GM04504 (cell line): ENCODE results near the gene PCBP2.
A peak's percentile ranks its signal among the peaks of the same experiment; 100 is the strongest.
"Not testable (repeated sequence)": the region's sequence is repeated elsewhere in the genome, so short reads cannot be mapped to it uniquely, and the experiment has no call there.

ENCODE experiments used
- DNase-seq: peaks from one replicate; pipeline ENCODE4 v3.0.0-alpha.2; 2012; ENCODE audit warnings: low read depth

Gene PCBP2

DNA sequence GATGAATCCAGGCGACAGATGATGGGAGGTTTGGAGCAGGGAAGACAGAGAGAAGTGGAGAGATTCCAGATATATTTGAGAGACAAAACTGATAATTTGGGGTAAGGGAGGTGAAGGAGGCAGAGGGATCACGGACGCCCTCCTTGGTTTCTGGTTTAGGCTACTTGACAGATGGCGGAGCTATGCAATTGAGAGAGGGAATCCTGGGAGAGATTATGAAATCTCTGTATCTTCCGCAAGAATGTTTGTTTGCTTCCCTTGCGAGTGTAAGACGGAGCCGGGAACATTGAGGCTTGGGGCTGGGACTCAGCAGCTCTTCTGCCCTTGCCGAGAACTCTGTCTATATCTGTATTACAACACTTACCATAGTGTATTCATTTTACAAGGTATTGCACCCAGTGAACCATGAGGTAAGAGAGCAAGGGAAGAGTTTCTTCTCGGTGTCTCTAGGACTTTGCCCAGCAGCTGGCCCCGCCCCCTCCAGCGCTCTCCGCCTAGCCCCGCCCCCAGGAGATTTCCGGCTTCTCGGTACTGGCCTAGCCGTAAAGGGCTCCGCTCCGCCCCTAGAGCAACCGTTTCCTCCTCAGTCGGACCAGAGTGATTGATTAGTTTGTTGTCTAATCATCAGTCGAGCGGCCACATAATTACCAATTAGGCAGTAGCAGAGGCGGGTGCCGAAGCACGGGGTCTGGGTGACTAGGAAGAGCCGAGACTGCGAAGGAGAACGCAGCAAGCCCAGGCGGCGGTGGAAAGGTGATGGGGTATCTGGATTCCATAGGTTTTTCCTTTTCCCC is 10.7 kb upstream of the PCBP2 start, which contains the start of gene PRR13:
Gene PRR13 (plus strand): TSS at position 695 of the 794 bp plus-strand sequence. CDS start 981 bp downstream, outside the sequence.
- DNase-seq, result peak; percentile 100

GRCh38 chr12:53443955-53444354 is 7.9 kb upstream of the PCBP2 start:
- DNase-seq, result no peak

GRCh38 chr12:53444593-53445325 is 7.1 kb upstream of the PCBP2 start:
- DNase-seq, result not testable (repeated sequence)

DNA sequence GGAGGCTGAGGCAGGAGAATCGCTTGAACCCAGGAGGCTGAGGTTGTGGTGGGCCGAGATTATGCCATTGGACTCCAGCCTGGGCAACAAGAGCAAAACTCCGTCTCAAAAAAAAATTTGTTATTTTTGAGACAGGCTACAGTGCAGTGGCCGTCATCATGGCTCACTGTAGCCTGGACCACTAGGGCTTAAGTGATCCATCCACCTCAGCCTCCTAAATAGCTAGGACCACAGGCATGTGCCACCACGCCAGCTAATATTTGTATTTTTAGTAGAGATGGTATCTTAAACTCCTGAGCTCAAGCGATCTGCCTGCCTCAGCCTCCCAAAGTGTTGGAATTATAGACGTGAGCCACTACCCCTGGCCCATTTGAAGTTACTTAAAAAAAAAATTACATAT is 966 bp upstream of the PCBP2 start:
- no peak for DNase-seq

- DNase-seq, result peak; percentile 69
Observed at GRCh38 chr12:53452159-53453077, 516 bp downstream of the PCBP2 start.

DNA sequence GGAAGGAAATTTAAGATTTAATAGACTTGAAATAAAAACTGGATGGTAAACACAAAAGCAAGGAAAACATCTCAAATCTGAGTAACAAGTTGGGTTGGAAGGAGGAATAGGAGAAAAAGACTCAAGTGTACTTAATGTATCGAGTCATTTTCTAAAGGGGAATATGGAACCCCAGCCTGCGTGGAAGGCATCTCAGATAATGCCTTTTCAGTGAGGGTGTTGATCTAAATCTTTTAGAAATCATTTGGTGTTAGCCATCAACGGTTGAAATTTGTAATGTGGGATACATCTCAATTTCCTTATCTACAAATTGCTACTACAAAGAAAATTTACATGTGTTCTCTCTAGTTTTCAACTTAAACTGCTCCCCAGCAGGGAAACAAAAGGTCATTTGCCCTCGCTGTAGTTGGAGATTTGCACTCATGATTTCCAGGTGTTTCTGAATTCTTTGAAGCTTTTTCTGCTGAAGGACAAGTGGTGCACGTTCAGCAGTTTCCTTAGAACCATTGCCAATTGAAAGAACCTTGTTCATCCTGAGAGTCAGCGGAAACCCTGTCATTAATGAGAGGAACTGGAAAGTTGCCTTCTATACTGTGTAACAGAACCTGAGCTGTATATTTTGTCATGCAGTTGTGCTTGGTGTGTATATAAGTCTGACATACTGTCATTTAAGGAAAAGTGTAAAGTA is 2.2 kb downstream of the PCBP2 start:
- DNase-seq, result no peak

DNA sequence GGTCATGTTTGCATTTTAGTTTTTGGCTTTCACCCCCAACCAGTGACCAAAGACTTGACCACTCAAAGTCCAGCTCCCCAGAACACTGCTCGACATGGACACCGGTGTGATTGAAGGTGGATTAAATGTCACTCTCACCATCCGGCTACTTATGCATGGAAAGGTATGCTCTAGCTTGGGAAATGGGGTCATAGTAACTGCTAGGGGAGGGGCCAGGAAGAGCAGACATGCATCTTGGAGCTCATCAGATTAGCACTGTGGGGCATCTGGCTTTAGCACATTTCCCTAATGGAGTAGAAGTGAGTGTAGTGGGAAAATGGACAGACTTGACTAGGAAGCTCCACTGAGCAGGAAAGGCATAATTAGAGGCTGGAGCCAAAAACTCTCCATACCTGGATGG is 2.8 kb downstream of the PCBP2 start:
- no peak for DNase-seq

- DNase-seq, result no peak
Observed at GRCh38 chr12:53456654-53457366, 4.9 kb downstream of the PCBP2 start.

GRCh38 chr12:53459097-53459496 is 7.2 kb downstream of the PCBP2 start:
- no peak for DNase-seq

GRCh38 chr12:53461059-53461458 is 9.2 kb downstream of the PCBP2 start:
- no peak for DNase-seq

DNA sequence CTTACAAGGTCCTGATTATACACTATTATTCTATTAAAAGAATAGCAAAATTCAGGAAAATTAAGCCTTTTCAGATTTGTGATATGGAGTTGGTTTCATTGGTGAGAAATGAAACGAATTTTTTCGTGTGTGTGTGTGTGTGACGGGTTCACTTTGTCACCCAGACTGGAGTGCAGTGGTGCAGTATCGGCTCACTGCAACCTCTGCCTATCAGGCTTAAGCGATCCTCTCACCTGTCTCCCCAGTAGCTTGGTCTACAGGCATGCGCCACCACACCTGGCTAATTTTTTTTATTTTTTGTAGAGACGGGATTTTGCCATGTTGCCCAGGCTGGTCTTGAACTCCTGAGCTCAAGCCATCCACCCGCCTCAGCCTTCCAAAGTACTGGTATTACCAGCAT is 9.7 kb downstream of the PCBP2 start:
- no peak for DNase-seq

DNA sequence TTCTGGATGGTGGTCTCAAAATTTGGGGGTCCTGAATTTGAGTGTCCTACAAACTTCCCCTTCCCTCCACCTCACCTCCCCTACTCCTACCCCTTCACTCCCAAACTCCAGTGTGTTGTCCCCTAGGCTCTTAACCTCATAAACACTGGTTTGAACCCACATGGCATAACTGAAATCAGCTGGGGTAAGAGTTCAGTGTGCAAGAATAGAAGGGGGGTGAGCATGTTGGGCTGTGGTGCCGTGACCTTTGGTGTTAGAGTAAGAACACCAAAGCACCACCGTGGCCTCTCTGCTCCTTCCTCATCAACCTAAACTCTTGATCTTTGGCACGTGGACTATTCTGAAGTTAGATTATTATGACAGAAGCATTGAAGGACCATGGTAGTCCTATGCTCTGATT is 11.0 kb downstream of the PCBP2 start:
- no peak for DNase-seq

- no peak for DNase-seq
Observed at GRCh38 chr12:53463802-53464560, 12.1 kb downstream of the PCBP2 start.

GRCh38 chr12:53464685-53465418 is 12.9 kb downstream of the PCBP2 start:
- DNase-seq, result no peak

DNA sequence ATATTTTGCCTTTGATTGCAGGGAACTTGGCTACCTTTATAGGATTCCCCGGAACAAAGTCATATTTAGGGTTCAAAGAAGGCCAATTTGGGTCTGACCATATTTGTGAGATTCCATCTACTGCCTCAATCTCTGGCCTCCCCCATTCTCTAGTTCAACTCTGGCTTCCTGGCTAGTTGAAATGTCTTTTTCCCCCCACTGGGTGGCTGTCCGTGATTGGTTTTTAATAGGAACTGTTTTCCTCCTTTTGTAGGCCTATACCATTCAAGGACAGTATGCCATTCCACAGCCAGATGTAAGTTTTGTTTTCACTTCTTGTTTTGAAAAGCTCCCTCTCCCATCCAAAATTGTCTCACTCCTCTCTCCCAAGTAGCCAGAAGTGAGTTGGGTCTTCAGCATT is 13.8 kb downstream of the PCBP2 start:
- DNase-seq, result no peak

DNA sequence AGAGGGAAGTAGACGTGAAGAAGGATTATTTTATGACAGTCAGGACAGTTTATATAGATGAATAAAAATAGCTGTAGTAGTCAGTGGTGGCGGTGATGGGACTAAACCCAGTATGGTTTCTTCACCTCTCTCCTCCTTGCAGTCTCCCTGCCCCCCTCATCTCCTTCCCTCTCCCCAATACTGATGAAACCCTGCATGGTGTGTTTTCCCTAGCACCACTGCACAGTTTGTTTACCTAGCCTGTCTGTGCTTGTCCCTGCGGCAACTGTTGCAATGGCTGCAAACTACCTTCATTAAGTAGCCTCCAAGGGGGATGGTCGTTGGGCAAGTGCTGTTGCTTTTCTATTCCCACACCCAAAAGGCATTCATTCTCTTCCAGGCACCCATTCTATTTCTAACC is 14.7 kb downstream of the PCBP2 start:
- no peak for DNase-seq

- no peak for DNase-seq
Observed at GRCh38 chr12:53467082-53467481, 15.2 kb downstream of the PCBP2 start.

DNA sequence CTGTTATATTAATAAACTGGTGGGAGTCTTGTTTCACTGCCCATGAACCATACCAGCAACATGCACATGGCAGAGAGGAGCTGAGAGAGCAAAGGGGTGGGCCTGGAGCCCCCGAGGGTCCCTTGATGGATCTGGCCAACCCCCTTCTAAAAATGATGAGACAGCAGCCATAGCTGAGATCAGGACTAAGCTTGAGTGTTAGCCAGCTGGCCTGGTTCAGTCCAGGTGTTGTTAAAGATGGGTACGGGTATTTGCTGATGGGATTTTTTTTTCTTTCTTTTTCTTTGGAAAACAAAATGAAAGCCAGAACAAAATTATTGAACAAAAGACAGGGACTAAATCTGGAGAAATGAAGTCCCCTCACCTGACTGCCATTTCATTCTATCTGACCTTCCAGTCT is 16.0 kb downstream of the PCBP2 start:
- no peak for DNase-seq

- no peak for DNase-seq
Observed at GRCh38 chr12:53468282-53468681, 16.4 kb downstream of the PCBP2 start.
